Cerebellar cortex (tissue), 1 donor: ENCODE data around the gene IL5.
"Not testable (repeated sequence)": the region's sequence is repeated elsewhere in the genome, so short reads cannot be mapped to it uniquely, and the experiment has no call there.

Experiments
- DNase-seq: peaks from one replicate; pipeline ENCODE4 v3.0.0-alpha.2; 2015; ENCODE audit warnings: low spot score

IL5 gene

GRCh38 chr5:132528866-132529634 is 14.3 kb downstream of the IL5 start:
- DNase-seq, result no peak

- DNase-seq, result no peak
These were observed 15.3 kb downstream of the IL5 start for GRCh38 chr5:132528021-132528420.

GRCh38 chr5:132526974-132527564 is 16.3 kb downstream of the IL5 start:
- DNase-seq, result no peak

GRCh38 chr5:132526290-132526973 is 16.9 kb downstream of the IL5 start:
- DNase-seq, result peak; percentile 79

GRCh38 chr5:132525299-132525724 is 18.0 kb downstream of the IL5 start:
- no peak for DNase-seq

GRCh38 chr5:132524877-132525276 is 18.4 kb downstream of the IL5 start:
- DNase-seq, result not testable (repeated sequence)

- not testable (repeated sequence) for DNase-seq
These were observed 21.3 kb downstream of the IL5 start for GRCh38 chr5:132522067-132522466.

GRCh38 chr5:132513618-132514336 is 29.5 kb downstream of the IL5 start:
- not testable (repeated sequence) for DNase-seq

- no peak for DNase-seq
These were observed 33.2 kb downstream of the IL5 start for GRCh38 chr5:132510076-132510475.

- peak; percentile 54 for DNase-seq
These were observed 37.1 kb downstream of the IL5 start for GRCh38 chr5:132506094-132506692.

- no peak for DNase-seq
These were observed 37.7 kb downstream of the IL5 start for GRCh38 chr5:132505641-132506040.

GRCh38 chr5:132504746-132505145 is 38.6 kb downstream of the IL5 start:
- no peak for DNase-seq

GRCh38 chr5:132503244-132503643 is 40.1 kb downstream of the IL5 start:
- DNase-seq, result no peak

GRCh38 chr5:132501961-132502931 is 41.1 kb downstream of the IL5 start:
- no peak for DNase-seq

- DNase-seq, result no peak
These were observed 41.7 kb downstream of the IL5 start for GRCh38 chr5:132501629-132501956.

- DNase-seq, result peak; percentile 64
These were observed 42.2 kb downstream of the IL5 start for GRCh38 chr5:132500931-132501628.

GRCh38 chr5:132500244-132500930 is 42.9 kb downstream of the IL5 start:
- no peak for DNase-seq

GRCh38 chr5:132499440-132500243 is 43.7 kb downstream of the IL5 start:
- no peak for DNase-seq
